ENCODE results near the gene APOA4. TPM values are rescaled to one million over a fixed set of nuclear protein-coding genes. Genes with fewer than 3 reads are reported as not detected.

The APOA4 gene
- polyA plus RNA-seq, 1 donor from 2014 or later: not detected

GRCh38 chr11:116811194-116811593 lies 11.9 kb downstream of the APOA4 start:
- no peak overlapping the region for H3K4me3 ChIP-seq (ENCODE audit: low read length)
- H3K9ac ChIP-seq (ENCODE audit: low read length): no peak overlapping the region
- H3K27me3 ChIP-seq (ENCODE audit: insufficient read depth, low read depth, low read length): no peaks in the 10 kb centered on the region
- no peaks in the 10 kb centered on the region for H3K9me3 ChIP-seq (ENCODE audit: low read length)
- H3K27ac ChIP-seq (ENCODE audit: low read length): no peak overlapping the region
- no peaks in the 10 kb centered on the region for H4K20me1 ChIP-seq (ENCODE audit: insufficient read depth)
- H3K9me2 ChIP-seq (ENCODE audit: insufficient read depth, low read length): no peaks in the 10 kb centered on the region
- H2AFZ ChIP-seq (ENCODE audit: low read depth, low read length): no peak overlapping the region
- H3K4me2 ChIP-seq (ENCODE audit: low read length): no peak overlapping the region
- no peaks in the 10 kb centered on the region for H3F3A ChIP-seq (ENCODE audit: insufficient read depth, low read length, poor library complexity, severe bottlenecking)
- H3K36me3 ChIP-seq (ENCODE audit: insufficient read depth, low read length): no peaks in the 10 kb centered on the region
- H3K79me2 ChIP-seq (replicated peaks; ENCODE audit: insufficient read depth, low read length): no peaks in the 10 kb centered on the region
- TF ChIP-seq TAF1 (IDR thresholded peaks at IDR 0.05; ENCODE audit: low read depth) (no peak), REST (IDR thresholded peaks at IDR 0.05; ENCODE audit: borderline replicate concordance) (no peak), RAD21 (conservative IDR thresholded peaks at IDR 0.05) (no peak), MXI1 (conservative IDR thresholded peaks at IDR 0.05; ENCODE audit: poor library complexity, severe bottlenecking) (no peak), POLR2AphosphoS5 (IDR thresholded peaks at IDR 0.05) (no peak)

GRCh38 chr11:116808262-116809175 lies 14.6 kb downstream of the APOA4 start:
- Histone ChIP-seq H3K27me3 (ENCODE audit: insufficient read depth, low read depth, low read length) (no peaks in the 10 kb centered on the region), H3K9me2 (ENCODE audit: insufficient read depth, low read length) (no peaks in the 10 kb centered on the region), H4K20me1 (ENCODE audit: insufficient read depth) (no peaks in the 10 kb centered on the region), H2AFZ (ENCODE audit: low read depth, low read length) (no peak overlapping the region), H3K9me3 (ENCODE audit: low read length) (no peaks in the 10 kb centered on the region), H3K36me3 (ENCODE audit: insufficient read depth, low read length) (no peaks in the 10 kb centered on the region), H3K27ac (ENCODE audit: low read length) (no peak overlapping the region), H3K4me2 (ENCODE audit: low read length) (no peak overlapping the region), H3K9ac (ENCODE audit: low read length) (no peak overlapping the region), H3F3A (ENCODE audit: insufficient read depth, low read length, poor library complexity, severe bottlenecking) (no peaks in the 10 kb centered on the region), H3K4me3 (ENCODE audit: low read length) (no peak overlapping the region), H3K79me2 (replicated peaks; ENCODE audit: insufficient read depth, low read length) (no peaks in the 10 kb centered on the region)
- TF ChIP-seq REST (IDR thresholded peaks at IDR 0.05; ENCODE audit: borderline replicate concordance) (no peak), MXI1 (conservative IDR thresholded peaks at IDR 0.05; ENCODE audit: poor library complexity, severe bottlenecking) (no peak), EZH2 (IDR thresholded peaks at IDR 0.05; ENCODE audit: borderline replicate concordance, insufficient read depth, low read length, poor library complexity, severe bottlenecking) (no peak), RAD21 (conservative IDR thresholded peaks at IDR 0.05) (no peak), TAF1 (IDR thresholded peaks at IDR 0.05; ENCODE audit: low read depth) (no peak), POLR2AphosphoS5 (IDR thresholded peaks at IDR 0.05) (no peak), SMC3 (conservative IDR thresholded peaks at IDR 0.05; ENCODE audit: poor library complexity) (no peak), EP300 (conservative IDR thresholded peaks at IDR 0.05; ENCODE audit: poor library complexity, severe bottlenecking) (no peak), CTCF (IDR thresholded peaks at IDR 0.05; ENCODE audit: poor library complexity, severe bottlenecking) (no peak)
